K562 (cell line): ENCODE results near the gene ZNF705A.
"Not testable (repeated sequence)": the region's sequence is repeated elsewhere in the genome, so short reads cannot be mapped to it uniquely, and the experiment has no call there.

ENCODE experiments used
- POLR2AphosphoS5 ChIP-seq: IDR thresholded peaks from 2 replicates; pipeline ENCODE4 v1.6.1; 2011; ENCODE audit warnings: mild to moderate bottlenecking, low read depth, low read length, moderate library complexity; ENCODE audit not compliant: control insufficient read depth, insufficient read depth
- THAP12 ChIP-seq: fragments of 250-450 bp; sonication (Bioruptor Pico); IDR thresholded peaks from 2 replicates; pipeline ENCODE4 v1.9.0; 2021; ENCODE audit warnings: mild to moderate bottlenecking, inconsistent platforms
- ZBTB11 ChIP-seq, 3 experiments: fragments of 200-800 bp in 1 of 3; fragments of 250-450 bp in 1 of 3; fragments of 450-650 bp in 1 of 3; sonication (Bioruptor Pico) in 1 of 3; sonication (Bioruptor generic) in 1 of 3; formaldehyde crosslinking in 1 of 3; IDR thresholded peaks; 2 replicates each; pipeline versions ENCODE4 v1.6.1 to v1.8.0; 2016 to 2022; ENCODE audit warnings: mild to moderate bottlenecking in 2 of 3, missing genetic modification characterization in 2 of 3, missing compliant biosample characterization in 1 of 3, moderate library complexity in 1 of 3
- TF ChIP-seq, protein P1 (sequence below): sonication (generic); formaldehyde crosslinking; IDR thresholded peaks from 2 replicates; pipeline ENCODE4 v1.8.1; 2023; ENCODE audit warnings: missing genetic modification reagents, mild to moderate bottlenecking, borderline replicate concordance

DNA sequence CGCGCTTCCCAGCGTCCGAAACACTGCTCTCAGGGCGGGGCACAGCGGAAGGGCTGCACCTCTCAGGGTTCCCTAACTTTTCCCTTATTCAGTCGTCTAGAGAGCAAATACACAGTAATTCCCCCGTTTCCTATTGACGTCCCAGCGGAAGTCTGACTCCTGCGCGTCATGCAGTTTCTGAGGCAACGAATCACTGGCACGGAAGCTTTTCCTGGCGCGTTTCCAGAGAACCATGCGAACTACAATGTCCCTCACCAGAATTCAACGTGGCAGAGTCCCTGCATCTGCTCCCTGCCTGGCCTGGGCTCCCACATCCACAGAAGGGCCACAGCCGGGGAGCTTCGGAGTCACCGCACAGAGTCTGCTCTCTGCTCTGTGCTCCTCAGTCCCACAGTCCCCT, 64.6 kb downstream of the ZNF705A start:
- TF ChIP-seq ZBTB11 (CRISPR knock-in tag; IDR thresholded peaks at IDR 0.05); THAP12 (CRISPR knock-in tag); POLR2AphosphoS5: not testable (repeated sequence)
- TF ChIP-seq, protein P1, sequence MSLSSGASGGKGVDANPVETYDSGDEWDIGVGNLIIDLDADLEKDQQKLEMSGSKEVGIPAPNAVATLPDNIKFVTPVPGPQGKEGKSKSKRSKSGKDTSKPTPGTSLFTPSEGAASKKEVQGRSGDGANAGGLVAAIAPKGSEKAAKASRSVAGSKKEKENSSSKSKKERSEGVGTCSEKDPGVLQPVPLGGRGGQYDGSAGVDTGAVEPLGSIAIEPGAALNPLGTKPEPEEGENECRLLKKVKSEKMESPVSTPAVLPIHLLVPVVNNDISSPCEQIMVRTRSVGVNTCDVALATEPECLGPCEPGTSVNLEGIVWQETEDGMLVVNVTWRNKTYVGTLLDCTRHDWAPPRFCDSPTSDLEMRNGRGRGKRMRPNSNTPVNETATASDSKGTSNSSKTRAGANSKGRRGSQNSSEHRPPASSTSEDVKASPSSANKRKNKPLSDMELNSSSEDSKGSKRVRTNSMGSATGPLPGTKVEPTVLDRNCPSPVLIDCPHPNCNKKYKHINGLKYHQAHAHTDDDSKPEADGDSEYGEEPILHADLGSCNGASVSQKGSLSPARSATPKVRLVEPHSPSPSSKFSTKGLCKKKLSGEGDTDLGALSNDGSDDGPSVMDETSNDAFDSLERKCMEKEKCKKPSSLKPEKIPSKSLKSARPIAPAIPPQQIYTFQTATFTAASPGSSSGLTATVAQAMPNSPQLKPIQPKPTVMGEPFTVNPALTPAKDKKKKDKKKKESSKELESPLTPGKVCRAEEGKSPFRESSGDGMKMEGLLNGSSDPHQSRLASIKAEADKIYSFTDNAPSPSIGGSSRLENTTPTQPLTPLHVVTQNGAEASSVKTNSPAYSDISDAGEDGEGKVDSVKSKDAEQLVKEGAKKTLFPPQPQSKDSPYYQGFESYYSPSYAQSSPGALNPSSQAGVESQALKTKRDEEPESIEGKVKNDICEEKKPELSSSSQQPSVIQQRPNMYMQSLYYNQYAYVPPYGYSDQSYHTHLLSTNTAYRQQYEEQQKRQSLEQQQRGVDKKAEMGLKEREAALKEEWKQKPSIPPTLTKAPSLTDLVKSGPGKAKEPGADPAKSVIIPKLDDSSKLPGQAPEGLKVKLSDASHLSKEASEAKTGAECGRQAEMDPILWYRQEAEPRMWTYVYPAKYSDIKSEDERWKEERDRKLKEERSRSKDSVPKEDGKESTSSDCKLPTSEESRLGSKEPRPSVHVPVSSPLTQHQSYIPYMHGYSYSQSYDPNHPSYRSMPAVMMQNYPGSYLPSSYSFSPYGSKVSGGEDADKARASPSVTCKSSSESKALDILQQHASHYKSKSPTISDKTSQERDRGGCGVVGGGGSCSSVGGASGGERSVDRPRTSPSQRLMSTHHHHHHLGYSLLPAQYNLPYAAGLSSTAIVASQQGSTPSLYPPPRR (CRISPR knock-in tag): not testable (repeated sequence)
